ENCODE measurements around the gene PRKG1. TPM values are rescaled to one million over a fixed set of nuclear protein-coding genes. Genes with fewer than 3 reads are reported as not detected.

The PRKG1 gene
- total and polyA plus RNA-seq, 2 of the 8 experiments (the other 6 are each of a cell fraction or from before 2014, with no cell fraction given): 4.2 to 15.2 TPM

DNA sequence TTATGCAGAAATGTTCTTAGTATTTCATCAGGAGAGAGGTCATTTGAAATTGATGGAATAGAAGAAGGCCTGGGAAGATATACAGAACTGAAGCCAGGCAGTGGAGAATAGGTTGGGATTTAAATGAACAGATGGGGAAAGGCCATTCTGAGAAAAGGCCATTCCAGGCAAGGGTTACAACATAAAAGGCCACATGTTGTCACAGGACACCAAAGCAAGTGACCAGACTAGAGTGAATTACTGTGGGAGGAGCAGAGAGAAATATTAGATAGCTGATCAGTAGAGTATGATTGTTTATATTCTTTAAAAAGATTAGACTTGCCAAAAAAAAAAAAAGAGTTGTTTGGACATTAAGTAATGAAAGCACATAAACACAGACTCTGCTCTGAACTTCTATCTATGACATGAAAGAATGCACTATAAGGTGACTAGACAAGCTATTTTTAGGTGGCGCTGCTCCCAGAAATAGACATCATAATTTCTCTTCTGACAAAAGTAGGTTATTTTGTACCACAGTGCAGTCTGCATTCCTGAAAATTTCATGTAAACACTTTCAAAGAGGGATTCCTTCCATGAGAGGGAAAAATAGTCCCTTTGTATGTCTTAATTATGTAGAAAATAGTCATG is 1184.6 kb downstream of the PRKG1 start:
- Histone ChIP-seq H3K9ac (replicated peaks in 1 of 4; ENCODE audit: extremely low read depth in 1 of 4, low read depth in 3 of 4, low read length in 3 of 4) (no peak overlapping the region), H3K79me2 (ENCODE audit: control insufficient read depth in 1 of 2, insufficient read depth in 2 of 2, low read length in 2 of 2) (no peaks in the 10 kb centered on the region), H3K18ac (ENCODE audit: extremely low read depth, low read length) (no peak overlapping the region), H3K4me2 (ENCODE audit: insufficient read depth in 1 of 2, low read depth in 2 of 2, low read length in 2 of 2) (no peak overlapping the region), H3K79me1 (ENCODE audit: low read depth, low read length) (no peaks in the 10 kb centered on the region), H2AK5ac (ENCODE audit: low read depth, low read length) (no peak overlapping the region), H4K20me1 (replicated peaks in 1 of 2; ENCODE audit: control insufficient read depth in 1 of 2, insufficient read depth in 2 of 2, low read length in 2 of 2) (no peaks in the 10 kb centered on the region), H4K5ac (ENCODE audit: insufficient read length, low read depth, low read length) (no peak overlapping the region), H3K27ac (ENCODE audit: low read depth, low read length) (no peak overlapping the region), H4K8ac (ENCODE audit: extremely low read depth, insufficient read depth, low read length) (no peak overlapping the region), H2BK15ac (ENCODE audit: low read length) (no peak overlapping the region), H2AFZ (ENCODE audit: low read length) (no peak overlapping the region), H2BK12ac (ENCODE audit: low read depth, low read length) (no peak overlapping the region), H3K9me3 (ENCODE audit: insufficient read depth in 2 of 2, low read depth in 1 of 2, low read length in 1 of 2) (no peaks in the 10 kb centered on the region), H2BK120ac (replicated peaks; ENCODE audit: low read depth, low read length) (no peak overlapping the region), H3K36me3 (ENCODE audit: control insufficient read depth in 2 of 4, insufficient read depth in 4 of 4, low read length in 3 of 4) (no peaks in the 10 kb centered on the region), H3K14ac (ENCODE audit: insufficient read length) (no peak overlapping the region), H2BK20ac (ENCODE audit: low read length) (no peak overlapping the region), H2BK5ac (ENCODE audit: low read depth, low read length) (no peak overlapping the region), H3K4me3 (ENCODE audit: extremely low read depth in 1 of 4, insufficient read depth in 2 of 4, low read depth in 3 of 4, low read length in 4 of 4) (no peak overlapping the region), H3K23me2 (ENCODE audit: low read depth, low read length) (no peaks in the 10 kb centered on the region), H3K56ac (replicated peaks; ENCODE audit: insufficient read length, low read depth, low read length) (no peak overlapping the region), H3K4me1 (replicated peaks in 1 of 4; ENCODE audit: control insufficient read depth in 3 of 4, insufficient read depth in 4 of 4, low read length in 3 of 4) (no peaks in the 10 kb centered on the region), H3K4ac (replicated peaks; ENCODE audit: insufficient read length, low read depth, low read length) (no peak overlapping the region), H3K27me3 (replicated peaks in 1 of 4; ENCODE audit: control insufficient read depth in 3 of 4, extremely low read depth in 1 of 4, insufficient read depth in 3 of 4, low read length in 3 of 4) (no peaks in the 10 kb centered on the region), H3K23ac (ENCODE audit: insufficient read length) (no peak overlapping the region), H4K91ac (replicated peaks; ENCODE audit: insufficient read length, low read length) (no peak overlapping the region)
- CTCF ChIA-PET (ENCODE audit: partially characterized antibody): interaction anchor here (1.4 kb wide), 1 partner anchor 8 kb away, joined by 7 read pairs; no protein-coding TSS in a partner anchor
- no peak for DNase-seq (ENCODE audit: low read depth in 1 of 2, low spot score in 2 of 2)
- TF ChIP-seq SP1 (IDR thresholded peaks at IDR 0.05; ENCODE audit: low read depth, low read length) (no peak), SRF (IDR thresholded peaks at IDR 0.05; ENCODE audit: low read depth, low read length) (no peak), GABPA (IDR thresholded peaks at IDR 0.05; ENCODE audit: borderline replicate concordance, insufficient read depth, low read length) (no peak), RFX5 (IDR thresholded peaks at IDR 0.05; ENCODE audit: borderline replicate concordance, low read depth, low read length) (no peak)
- POLR2A ChIA-PET (ENCODE audit: partially characterized antibody): interaction anchor here (0.6 kb wide), 1 partner anchor 506 kb away, joined by 3 read pairs; no protein-coding TSS in a partner anchor
- WGBS, 2 experiments (ENCODE audit: extremely low coverage in 1 of 2, insufficient coverage in 1 of 2, insufficient read length in 1 of 2, insufficient replicate concordance in 2 of 2, low coverage in 1 of 2, low lambda C conversion rate in 2 of 2, missing lambda C conversion rate in 1 of 2): 93% methylated on average over 1 of the region's 1 CpG; no CpG with 5 or more reads in 1 of the 2 experiments
- FAIRE-seq: no peak

Measured in H1 (cell line).